Suprapubic skin (tissue), 4 donors: ENCODE results near the gene SRSF1. TPM values are rescaled to one million over a fixed set of nuclear protein-coding genes. Genes with fewer than 3 reads are reported as not detected.

Experiments used
- DNase-seq, 2 donors: peaks; one replicate each; pipeline ENCODE4 v3.0.0-alpha.2; 2019; ENCODE audit warnings: low spot score in 2 of 2
- H3K27ac ChIP-seq: fragments of 200-600 bp; sonication (generic); one replicate; pipeline ENCODE4 v1.5.1; 2019
- H3K27me3 ChIP-seq: fragments of 200-600 bp; sonication (generic); one replicate; pipeline ENCODE4 v1.5.1; 2019
- H3K36me3 ChIP-seq: fragments of 200-600 bp; sonication (generic); one replicate; pipeline ENCODE4 v1.5.1; 2019
- H3K4me1 ChIP-seq: fragments of 200-600 bp; sonication (generic); one replicate; pipeline ENCODE4 v1.5.1; 2019
- H3K4me3 ChIP-seq: fragments of 200-600 bp; sonication (generic); one replicate; pipeline ENCODE4 v1.5.1; 2019; ENCODE audit warnings: mild to moderate bottlenecking
- H3K9me3 ChIP-seq: fragments of 200-600 bp; sonication (generic); one replicate; pipeline ENCODE4 v1.5.1; 2019
- CTCF ChIP-seq, 2 donors: fragments of 200-600 bp in 1 of 2; fragments of 450-650 bp in 1 of 2; sonication (generic) in 1 of 2; IDR thresholded peaks; one replicate each; pipeline ENCODE4 v1.5.1; 2016 to 2019; ENCODE audit warnings: antibody characterized with exemption in 2 of 2, mild to moderate bottlenecking in 1 of 2, moderate library complexity in 1 of 2
- EP300 ChIP-seq: sonication (generic); formaldehyde crosslinking; IDR thresholded peaks from one replicate; pipeline ENCODE4 v1.6.1; 2017; ENCODE audit warnings: antibody characterized with exemption
- POLR2A ChIP-seq, 2 donors: fragments of 450-650 bp; IDR thresholded peaks; one replicate each; pipeline ENCODE4 v1.6.1; 2017; ENCODE audit warnings: antibody characterized with exemption in 2 of 2, mild to moderate bottlenecking in 2 of 2, moderate library complexity in 2 of 2
- POLR2AphosphoS5 ChIP-seq, 3 donors: sonication (generic); formaldehyde crosslinking; IDR thresholded peaks; one replicate each; pipeline ENCODE4 v1.6.1; 2017; ENCODE audit warnings: antibody characterized with exemption in 3 of 3
- WGBS: methylation state at CpG from one replicate; pipeline ENCODE4 v1.1.5; 2018; 5-methylcytosine and 5-hydroxymethylcytosine counted together
- total RNA-seq, 4 donors: library from RNA; depleted of rRNA; stranded (reverse); fragments of >200 nt; gene quantifications; one replicate each; pipeline ENCODE4 v1.1.0, GENCODE V29; 2016

The SRSF1 gene
- total RNA-seq, 4 donors from 2014 or later, result 108 to 172 (median 125) TPM

- 89% methylated on average over 3 of the region's 3 CpGs for WGBS
Observed at GRCh38 chr17:57957886-57958285, 49.2 kb downstream of the SRSF1 start.

GRCh38 chr17:57957120-57957850 is 49.8 kb downstream of the SRSF1 start:
- TF ChIP-seq CTCF (IDR thresholded peaks at IDR 0.05) (no peak), POLR2A (IDR thresholded peaks at IDR 0.05) (no peak), POLR2AphosphoS5 (IDR thresholded peaks at IDR 0.05) (no peak), EP300 (no peak)
- DNase-seq, result peak; percentile 25 to 59
- WGBS, result 98% methylated on average over 8 of the region's 8 CpGs

More at GRCh38 chr17:57957886-57958285, 49.2 kb downstream of the SRSF1 start:
- no peaks in the 10 kb centered on the region for H3K27me3 ChIP-seq
- no peaks in the 10 kb centered on the region for H3K36me3 ChIP-seq
- peak in 1 of 2 donors; percentile 15 for DNase-seq
- TF ChIP-seq POLR2AphosphoS5 (IDR thresholded peaks at IDR 0.05) (no peak), EP300 (no peak), POLR2A (IDR thresholded peaks at IDR 0.05) (no peak), CTCF (IDR thresholded peaks at IDR 0.05) (no peak)
- peaks cover 27% of the 10 kb centered on the region for H3K4me1 ChIP-seq
- H3K4me3 ChIP-seq, result no peak overlapping the region
- H3K27ac ChIP-seq, result no peak overlapping the region
- no peaks in the 10 kb centered on the region for H3K9me3 ChIP-seq

DNA sequence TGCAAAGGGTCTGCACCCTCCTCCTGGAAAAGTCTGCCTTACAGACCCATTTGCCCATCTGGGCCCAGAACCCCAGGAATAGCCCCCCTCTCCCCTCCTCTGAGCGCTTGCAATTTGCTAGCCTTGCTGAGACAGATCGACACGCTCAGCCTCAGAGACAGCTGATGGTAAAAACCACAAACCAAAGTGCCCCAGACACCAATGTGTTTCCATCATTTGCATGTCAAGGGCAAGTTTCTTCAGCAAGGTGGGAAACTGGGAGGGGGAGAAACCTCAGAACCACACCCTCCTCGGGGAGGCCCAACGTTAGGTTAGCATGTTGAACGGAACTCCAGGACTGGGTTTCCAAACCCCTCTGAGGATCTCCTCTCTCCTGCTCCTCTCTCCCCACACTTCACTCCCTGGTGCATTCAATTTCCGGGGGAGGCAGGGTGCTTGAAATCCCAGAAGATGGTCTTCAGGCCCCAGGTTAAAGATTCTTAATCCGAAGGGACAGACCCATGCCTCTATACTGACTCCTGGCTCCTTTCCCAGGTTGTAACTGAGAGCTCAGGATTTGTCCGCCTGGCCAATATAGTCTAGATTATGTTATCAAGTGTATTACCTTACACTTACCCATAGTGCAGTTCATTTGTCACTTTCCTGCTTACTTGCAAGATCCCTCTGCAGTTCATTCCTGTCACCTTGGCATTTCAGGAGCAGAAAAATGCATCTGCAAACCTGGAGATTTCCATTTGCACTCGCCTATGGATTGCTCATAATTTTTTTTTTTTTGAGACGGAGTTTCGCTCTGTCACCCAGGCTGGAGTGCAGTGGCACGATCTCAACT is 50.5 kb downstream of the SRSF1 start:
- Histone ChIP-seq H3K27ac (no peak overlapping the region), H3K4me3 (no peak overlapping the region), H3K4me1 (peaks cover 30% of the 10 kb centered on the region), H3K36me3 (no peaks in the 10 kb centered on the region), H3K9me3 (no peaks in the 10 kb centered on the region), H3K27me3 (no peaks in the 10 kb centered on the region)
- TF ChIP-seq EP300 (no peak), POLR2AphosphoS5 (IDR thresholded peaks at IDR 0.05) (no peak), POLR2A (IDR thresholded peaks at IDR 0.05) (no peak), CTCF (IDR thresholded peaks at IDR 0.05) (no peak)
- 73% methylated on average over 13 of the region's 13 CpGs for WGBS
- DNase-seq, result peak; percentile 35 to 60

More at GRCh38 chr17:57957120-57957850, 49.8 kb downstream of the SRSF1 start:
- H3K4me3 ChIP-seq, result no peak overlapping the region
- no peak overlapping the region for H3K27ac ChIP-seq
- no peaks in the 10 kb centered on the region for H3K36me3 ChIP-seq
- no peaks in the 10 kb centered on the region for H3K9me3 ChIP-seq
- peaks cover 30% of the 10 kb centered on the region for H3K4me1 ChIP-seq
- H3K27me3 ChIP-seq, result no peaks in the 10 kb centered on the region

- peaks cover 39% of the 10 kb centered on the region for H3K4me1 ChIP-seq
- 3% methylated on average over 19 of the region's 79 CpGs for WGBS
Observed at GRCh38 chr17:57955183-57955931, 51.7 kb downstream of the SRSF1 start, which contains the start of gene CUEDC1. CUEDC1 (minus strand) TSS chr17:57955412; CDS start chr17:57885564, 69,848 bp downstream.

More at GRCh38 chr17:57955183-57955931, 51.7 kb downstream of the SRSF1 start, which contains the start of gene CUEDC1:
- TF ChIP-seq POLR2AphosphoS5 (IDR thresholded peaks at IDR 0.05), result no peak
- no peak for TF ChIP-seq EP300
- TF ChIP-seq POLR2A (IDR thresholded peaks at IDR 0.05), result no peak
- peak in 1 of 2 donors; percentile 67 for TF ChIP-seq CTCF (IDR thresholded peaks at IDR 0.05)
- Histone ChIP-seq H3K4me3 (peak within 1 kb of the TSS; percentile 82), H3K27me3 (no peaks in the 10 kb centered on the region), H3K36me3 (no peaks in the 10 kb centered on the region), H3K9me3 (no peaks in the 10 kb centered on the region), H3K27ac (peak within 1 kb of the TSS; percentile 97)
- DNase-seq, result peak in 1 of 2 donors; percentile 84
